CD4-positive, alpha-beta T cell treated with Interferon gamma for 1 hour (primary cell): Measurements from ENCODE around the gene JPH3.
"Not testable (repeated sequence)": the region's sequence is repeated elsewhere in the genome, so short reads cannot be mapped to it uniquely, and the experiment has no call there.

Source experiments
- DNase-seq: peaks from one replicate; pipeline ENCODE4 v3.0.0-alpha.2; 2020

The JPH3 gene

GRCh38 chr16:87656328-87656727, 54.0 kb downstream of the JPH3 start:
- DNase-seq = no peak

DNA sequence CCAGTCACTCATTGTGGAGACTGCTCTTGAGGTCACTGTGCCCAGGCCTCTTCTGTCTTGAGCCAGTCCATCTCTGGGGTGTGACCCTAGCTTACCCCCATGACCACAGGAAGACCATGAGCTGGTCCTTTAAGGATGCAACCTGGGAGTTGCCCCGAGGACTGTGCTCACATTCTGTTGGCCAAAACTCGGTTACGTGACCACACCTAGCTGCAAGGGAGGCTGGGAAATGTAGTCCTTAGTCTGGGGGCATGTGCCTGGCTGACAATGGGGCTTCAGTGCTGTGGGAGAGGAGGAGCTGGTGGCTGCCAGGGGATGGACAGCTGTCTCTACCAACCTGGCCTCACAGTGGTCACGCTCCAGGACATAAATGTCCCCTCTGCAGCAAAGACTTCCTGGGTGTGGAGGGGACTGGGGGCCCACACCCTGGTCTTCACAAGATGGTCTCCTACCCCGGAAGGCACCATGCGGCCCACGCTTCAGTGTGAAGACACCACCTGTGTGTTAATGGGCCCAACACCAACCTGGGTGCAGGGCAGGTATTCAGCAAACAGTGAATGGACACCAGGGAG, 55.4 kb downstream of the JPH3 start:
- no peak for DNase-seq

DNA sequence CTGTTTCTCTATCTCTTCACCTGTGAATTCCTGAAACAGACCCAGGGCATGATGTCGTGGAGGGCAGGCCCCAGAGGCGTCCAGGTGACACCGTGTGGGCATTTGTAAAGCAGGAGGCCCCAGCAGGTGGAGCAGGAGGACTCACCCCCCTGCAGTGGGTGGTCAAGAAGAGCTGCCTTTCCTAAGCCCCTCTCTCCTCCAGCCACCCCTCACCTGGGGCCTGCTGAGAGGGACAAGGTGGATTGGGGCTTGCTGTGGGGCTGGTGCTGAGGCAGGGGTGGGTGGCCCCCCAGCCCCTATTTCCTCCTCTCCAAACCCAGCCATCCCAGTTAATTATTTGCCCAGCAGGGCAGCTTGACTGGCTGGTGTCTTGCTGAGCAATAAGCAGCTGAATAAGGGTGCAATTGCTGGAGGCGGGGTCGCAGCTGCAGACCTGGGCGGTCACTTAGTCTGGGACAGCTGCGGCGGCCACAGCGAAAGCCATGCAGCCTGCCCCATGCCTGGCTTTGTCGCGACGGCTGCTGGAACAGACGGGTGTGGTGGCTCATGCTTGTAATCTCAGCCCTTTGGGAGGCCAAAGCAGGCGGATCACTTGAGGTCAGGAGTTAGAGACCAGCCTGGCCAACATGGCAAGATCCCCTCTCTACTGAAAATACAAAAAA, 56.4 kb downstream of the JPH3 start:
- no peak for DNase-seq

- peak; percentile 30 for DNase-seq
These were observed 59.3 kb downstream of the JPH3 start for GRCh38 chr16:87661561-87661960.

GRCh38 chr16:87662254-87663204, 60.2 kb downstream of the JPH3 start:
- no peak for DNase-seq

GRCh38 chr16:87664792-87665191, 62.5 kb downstream of the JPH3 start:
- no peak for DNase-seq

DNA sequence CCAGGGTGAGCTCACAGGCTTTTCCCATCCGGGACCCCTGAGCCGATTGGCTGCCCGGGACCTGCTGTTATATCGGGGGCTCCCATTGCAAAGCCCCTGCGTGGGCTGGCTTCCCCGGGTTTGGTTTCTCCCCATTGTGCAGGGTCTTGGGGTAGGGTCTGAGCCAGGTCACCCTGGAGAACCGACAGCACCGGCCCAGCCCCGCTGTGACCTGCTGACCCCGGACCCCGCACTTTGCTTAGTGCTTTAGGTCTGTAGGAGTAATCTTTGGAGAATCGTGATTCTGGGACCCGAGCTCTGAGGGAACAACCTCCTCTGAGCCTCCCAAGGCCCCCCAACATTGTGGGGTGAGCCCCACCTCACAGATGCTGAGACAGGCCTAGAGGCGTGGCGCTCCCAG, 62.9 kb downstream of the JPH3 start:
- DNase-seq = no peak

GRCh38 chr16:87666919-87667318, 64.6 kb downstream of the JPH3 start:
- DNase-seq = no peak

DNA sequence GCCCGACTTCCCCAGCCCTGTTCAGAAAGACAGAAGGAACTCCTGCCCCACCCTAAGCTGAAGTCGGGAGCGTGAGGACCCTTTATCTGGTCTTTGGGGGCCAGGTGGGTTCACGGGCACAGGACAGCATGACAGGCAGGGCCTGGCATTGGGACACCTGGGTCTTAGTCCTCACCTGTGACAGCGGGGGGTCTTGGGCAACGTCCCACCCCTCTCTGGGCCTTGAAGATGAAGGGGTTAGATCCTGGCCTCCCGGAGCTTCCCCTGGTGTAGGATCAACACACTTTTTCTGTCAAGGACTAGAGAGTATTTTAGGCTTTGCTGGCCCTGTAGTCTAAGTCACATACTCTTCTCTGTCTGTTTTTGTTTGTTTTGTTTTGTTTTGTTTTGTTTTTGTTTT, 65.1 kb downstream of the JPH3 start:
- DNase-seq = no peak

DNA sequence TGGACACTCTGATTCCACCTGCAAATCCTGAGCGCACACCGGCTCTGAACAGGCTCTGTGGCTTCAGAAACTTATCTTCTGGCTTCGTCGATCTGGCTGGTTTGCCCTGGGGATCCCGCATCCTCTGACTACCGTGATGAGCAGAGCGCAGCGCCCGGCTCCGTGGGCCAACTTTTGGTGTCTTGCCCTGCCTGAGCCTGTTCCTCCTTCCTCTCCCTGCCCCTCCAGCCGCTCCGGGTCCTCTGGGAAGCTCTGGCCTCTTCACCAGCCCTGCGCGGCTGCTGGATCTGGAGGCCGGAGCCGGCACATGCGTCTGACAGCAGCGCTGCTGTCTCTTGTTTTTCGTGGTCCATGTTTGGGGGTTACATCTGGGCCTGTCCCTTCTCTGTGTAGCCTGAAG, 65.6 kb downstream of the JPH3 start:
- no peak for DNase-seq

- no peak for DNase-seq
These were observed 67.4 kb downstream of the JPH3 start for GRCh38 chr16:87669672-87670071.

DNA sequence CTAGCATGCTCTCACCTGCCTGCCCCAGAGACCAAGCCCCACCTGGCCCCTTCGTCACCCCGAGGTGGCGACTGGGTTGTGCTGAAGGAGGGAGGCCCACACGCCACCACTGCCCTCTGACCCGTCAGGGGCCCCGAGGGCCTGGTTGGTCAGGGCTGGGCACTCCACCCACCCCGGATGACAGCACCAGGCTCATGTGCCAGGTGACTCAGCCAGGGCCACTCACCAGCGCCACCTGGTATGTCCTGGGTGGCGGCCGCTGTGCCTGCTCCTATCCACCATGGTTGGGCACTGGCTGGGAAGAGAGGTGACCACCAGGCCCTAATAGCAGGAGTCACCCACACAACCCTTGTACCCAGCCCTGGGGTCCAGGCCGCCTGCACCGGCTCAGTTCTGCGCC, 68.9 kb downstream of the JPH3 start:
- no peak for DNase-seq

GRCh38 chr16:87671715-87672270, 69.5 kb downstream of the JPH3 start:
- no peak for DNase-seq

DNA sequence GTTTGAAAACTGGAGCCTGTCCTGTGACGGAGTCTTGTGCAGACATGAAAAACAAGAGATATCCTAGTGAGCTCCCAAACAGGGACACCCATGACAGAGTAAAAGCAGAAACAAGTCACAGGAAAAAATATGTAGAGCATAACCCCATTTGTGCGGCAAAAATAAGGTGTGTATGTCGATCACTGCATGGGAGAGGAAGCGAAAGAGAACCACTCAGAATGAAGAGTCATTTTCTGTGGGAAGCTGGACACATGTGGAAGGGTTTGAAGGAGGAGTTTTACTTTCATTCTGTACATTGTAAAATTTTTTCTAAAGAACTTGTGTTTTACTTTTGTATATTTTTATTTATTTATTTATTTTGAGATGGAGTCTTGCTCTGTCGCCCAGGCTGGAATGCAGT, 72.1 kb downstream of the JPH3 start:
- DNase-seq = no peak

DNA sequence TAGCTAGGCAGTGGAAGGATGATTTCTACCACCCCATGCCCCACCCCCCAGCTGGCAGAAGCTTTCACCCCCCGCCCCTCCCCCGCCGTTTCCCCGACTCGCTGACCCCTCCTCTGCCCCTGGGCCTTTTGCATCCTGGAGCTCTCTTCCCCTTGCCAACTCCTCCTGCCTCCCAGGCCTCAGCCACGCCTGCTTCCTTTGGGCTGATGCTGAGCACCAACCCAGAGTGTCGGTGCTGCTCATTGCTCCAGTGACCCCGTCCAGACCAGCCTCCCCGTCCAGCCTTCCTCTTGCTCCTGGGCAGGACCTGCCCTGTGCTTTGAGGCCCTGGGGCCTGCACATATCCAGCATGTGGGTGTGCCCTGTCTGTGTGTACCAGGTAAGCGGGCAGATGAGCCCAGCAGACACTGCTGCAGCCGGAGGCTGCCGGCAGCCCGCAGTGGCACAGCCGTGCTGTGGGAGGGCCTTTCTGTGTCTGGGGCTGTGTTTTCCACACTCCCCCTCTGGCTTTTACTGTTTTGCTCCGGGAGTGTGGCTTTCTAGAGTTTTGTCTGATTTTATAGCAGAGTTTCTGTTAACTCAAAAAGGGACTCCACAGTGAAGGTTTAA, 72.9 kb downstream of the JPH3 start:
- no peak for DNase-seq

GRCh38 chr16:87677830-87678229, 75.5 kb downstream of the JPH3 start:
- DNase-seq = no peak

DNA sequence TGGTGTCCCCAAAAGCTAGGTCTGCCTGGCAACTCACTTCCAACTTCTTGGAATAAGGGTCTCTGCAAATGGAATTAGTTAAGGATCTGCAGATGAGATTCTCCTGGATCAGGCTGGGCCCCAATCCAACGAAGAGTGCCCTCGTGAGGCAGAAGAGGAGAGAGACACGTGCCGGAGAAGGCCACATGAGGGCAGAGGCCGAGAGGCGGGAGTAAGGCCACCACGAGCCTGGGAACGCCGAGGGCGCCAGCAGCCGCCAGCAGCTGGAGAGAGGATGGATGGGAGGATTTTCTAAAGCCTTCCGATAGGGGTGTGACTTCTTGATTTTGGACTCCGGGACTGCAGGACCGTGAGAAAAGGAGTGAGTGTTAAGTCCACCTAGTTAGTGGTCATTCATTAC, 76.3 kb downstream of the JPH3 start:
- DNase-seq = no peak

GRCh38 chr16:87679593-87680271, 77.4 kb downstream of the JPH3 start:
- DNase-seq = no peak

- no peak for DNase-seq
These were observed 78.0 kb downstream of the JPH3 start for GRCh38 chr16:87680272-87680644.

- not testable (repeated sequence) for DNase-seq
These were observed 78.8 kb downstream of the JPH3 start for GRCh38 chr16:87681051-87681602.

DNA sequence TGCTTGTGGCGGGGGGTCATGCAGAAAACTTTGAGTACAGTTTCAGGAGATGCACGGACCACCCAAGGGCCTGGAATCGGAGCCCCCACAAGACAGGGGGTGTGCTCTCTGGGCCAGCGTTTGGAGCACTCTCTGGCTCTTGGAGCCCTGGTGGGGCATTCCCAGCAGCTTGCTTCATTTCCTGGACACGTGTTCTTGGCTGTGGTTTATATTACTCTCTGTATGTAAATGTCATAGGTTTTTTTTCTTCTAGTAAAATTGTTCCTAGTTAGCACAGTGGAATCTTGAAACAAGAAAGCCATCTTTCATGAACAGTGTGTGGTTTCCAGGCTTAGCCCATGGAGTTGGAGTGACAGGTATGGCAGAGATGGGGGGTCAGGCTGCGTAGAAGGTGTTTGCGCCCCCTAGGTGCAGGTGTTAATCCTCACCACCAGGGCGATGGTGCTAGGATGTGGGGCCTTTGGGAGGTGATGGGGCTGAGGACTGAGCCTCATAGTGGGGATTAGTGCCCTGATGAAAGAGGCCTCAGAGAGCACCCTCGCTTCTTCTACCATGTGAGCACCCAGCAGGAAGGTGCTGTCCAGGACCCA, 79.8 kb downstream of the JPH3 start:
- DNase-seq = no peak

DNA sequence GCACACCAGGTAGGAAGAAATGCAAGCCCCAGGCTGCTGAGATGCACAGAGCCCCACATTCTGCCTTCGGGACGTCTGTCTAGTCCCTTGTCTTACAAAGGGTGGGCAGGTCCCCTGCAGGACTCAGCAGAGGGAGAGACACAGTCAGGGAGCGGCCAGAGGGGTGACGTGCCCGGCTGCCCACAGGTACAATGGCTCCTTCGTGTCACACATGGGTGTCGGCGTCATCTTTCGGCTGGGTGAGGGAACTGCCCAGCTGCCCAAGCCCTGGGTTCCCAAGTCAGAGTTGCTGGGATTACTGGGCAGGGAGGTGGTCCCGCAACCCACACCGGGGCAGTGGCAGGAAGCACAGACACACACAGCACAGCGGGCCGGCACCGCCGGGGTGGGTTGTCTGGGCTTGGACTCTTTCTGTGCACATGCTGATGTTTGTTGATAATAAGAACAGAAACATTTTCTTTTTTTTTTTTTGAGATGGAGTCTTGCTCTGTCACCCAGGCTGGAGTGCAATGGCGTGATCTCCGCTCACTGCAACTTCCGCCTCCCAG, 80.6 kb downstream of the JPH3 start:
- no peak for DNase-seq
